ENCODE data around the gene BCL11B. TPM values are rescaled to one million over a fixed set of nuclear protein-coding genes. Genes with fewer than 3 reads are reported as not detected.

The BCL11B gene
- total and polyA plus RNA-seq, 2 experiments from 2014 or later = 0.04 to 2.8 TPM

- Histone ChIP-seq H3K9me3 (ENCODE audit: low read depth) (no peaks in the 10 kb centered on the region), H3K27ac (no peak overlapping the region), H3K36me3 (no peaks in the 10 kb centered on the region), H3K27me3 (peaks cover 35% of the 10 kb centered on the region), H3K4me3 (no peak overlapping the region), H3K4me1 (ENCODE audit: low read depth) (peaks cover 8% of the 10 kb centered on the region)
- DNase-seq (ENCODE audit: low read depth in 1 of 2, low spot score in 1 of 2) = no peak
- TF ChIP-seq CTCF (IDR thresholded peaks at IDR 0.05; ENCODE audit: low read depth, low read length) = no peak
Observed at GRCh38 chr14:99247101-99247729, 24.8 kb downstream of the BCL11B start.

DNA sequence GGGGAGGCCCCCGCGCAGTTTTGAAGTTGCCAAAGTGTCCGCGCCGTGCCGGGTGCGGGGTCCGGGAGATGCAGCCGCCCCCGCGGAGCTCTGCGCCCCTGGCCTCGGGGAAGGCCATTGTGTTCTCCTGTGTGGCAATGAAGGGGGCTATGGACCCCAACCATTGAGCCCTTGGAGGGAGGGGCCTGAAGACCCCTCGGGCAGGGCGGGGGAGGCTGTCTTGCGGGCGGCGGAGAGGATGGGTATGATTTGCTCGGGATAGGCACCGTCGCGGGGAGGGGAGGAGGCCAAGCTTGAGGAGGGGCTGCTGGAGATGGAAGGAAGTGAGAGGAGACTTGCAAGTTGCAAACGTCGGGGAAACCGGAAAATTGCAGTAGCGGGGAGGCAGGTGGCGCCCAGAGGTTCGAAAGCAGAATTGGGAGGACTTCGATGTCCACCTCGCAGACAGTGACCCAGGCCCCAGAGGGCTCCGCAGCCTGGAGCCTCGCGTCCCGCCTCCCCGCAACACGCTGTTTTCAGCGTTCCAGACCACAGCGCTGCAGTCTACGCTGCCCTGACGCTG is 25.4 kb downstream of the BCL11B start:
- no peak overlapping the region for H3K27ac ChIP-seq
- no peak for DNase-seq (ENCODE audit: low read depth in 1 of 2, low spot score in 1 of 2)
- H3K4me3 ChIP-seq = peak overlapping the region; percentile 33
- H3K4me1 ChIP-seq (ENCODE audit: low read depth) = peaks cover 10% of the 10 kb centered on the region
- H3K9me3 ChIP-seq (ENCODE audit: low read depth) = no peaks in the 10 kb centered on the region
- TF ChIP-seq CTCF (IDR thresholded peaks at IDR 0.05; ENCODE audit: low read depth, low read length) = no peak
- H3K36me3 ChIP-seq = no peaks in the 10 kb centered on the region
- H3K27me3 ChIP-seq = peaks cover 35% of the 10 kb centered on the region

DNA sequence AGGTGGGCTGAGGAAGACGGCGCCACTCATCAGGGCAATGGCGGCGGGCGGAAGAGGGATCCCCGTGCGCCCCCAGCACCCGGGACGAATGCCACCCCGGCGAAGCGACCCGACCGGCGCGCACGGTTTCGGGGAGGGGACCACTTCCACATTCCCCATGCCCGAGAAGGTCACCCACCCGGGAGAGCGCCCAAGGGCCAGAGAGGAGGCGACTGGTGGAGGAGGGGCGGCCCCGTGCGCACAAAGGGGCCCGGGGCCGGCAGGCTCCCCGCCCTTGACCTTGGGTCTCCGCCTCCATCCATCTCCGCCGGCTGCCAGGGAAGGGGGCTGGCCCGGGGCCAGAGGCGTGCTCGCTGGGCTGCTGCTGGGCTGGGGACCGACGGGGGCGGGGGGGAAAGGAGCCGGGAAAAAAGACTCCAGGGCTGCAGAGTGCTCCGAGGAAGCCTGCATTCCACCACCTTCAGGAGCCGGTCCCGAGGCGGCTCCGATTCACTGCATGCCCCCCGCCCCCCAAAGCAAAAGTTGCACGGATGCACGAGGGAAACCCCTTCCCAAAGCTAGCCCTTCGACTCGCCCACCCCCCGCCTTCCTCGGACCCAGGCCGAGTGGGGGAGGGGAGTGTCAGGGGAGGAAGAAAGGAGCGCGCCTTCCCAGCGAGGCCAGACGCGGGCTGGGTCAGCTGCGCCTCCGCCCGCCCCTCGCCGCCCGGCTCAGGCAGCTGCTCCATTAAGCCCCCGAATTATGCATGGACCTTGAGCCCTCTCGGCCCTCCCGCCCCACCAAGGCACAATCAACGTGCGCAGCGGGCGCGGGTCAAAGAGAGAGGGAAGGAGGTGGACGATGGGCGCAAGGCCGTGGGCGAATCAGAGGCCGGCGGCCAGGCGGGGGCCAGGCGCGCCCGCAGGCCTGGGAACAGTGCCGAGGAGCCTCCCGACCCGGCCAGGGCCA is 26.2 kb downstream of the BCL11B start:
- H3K9me3 ChIP-seq (ENCODE audit: low read depth) = no peaks in the 10 kb centered on the region
- no peaks in the 10 kb centered on the region for H3K36me3 ChIP-seq
- DNase-seq (ENCODE audit: low read depth in 1 of 2, low spot score in 1 of 2) = peak in 1 of 2 donors; percentile 81
- TF ChIP-seq CTCF (IDR thresholded peaks at IDR 0.05; ENCODE audit: low read depth, low read length) = no peak
- H3K27me3 ChIP-seq = peaks cover 35% of the 10 kb centered on the region
- H3K4me3 ChIP-seq = peak overlapping the region; percentile 33
- H3K4me1 ChIP-seq (ENCODE audit: low read depth) = peaks cover 14% of the 10 kb centered on the region
- no peak overlapping the region for H3K27ac ChIP-seq

- Histone ChIP-seq H3K27ac (no peak overlapping the region), H3K36me3 (no peaks in the 10 kb centered on the region), H3K4me3 (peak overlapping the region; percentile 33), H3K4me1 (ENCODE audit: low read depth) (peaks cover 14% of the 10 kb centered on the region), H3K27me3 (peaks cover 35% of the 10 kb centered on the region), H3K9me3 (ENCODE audit: low read depth) (no peaks in the 10 kb centered on the region)
- no peak for DNase-seq (ENCODE audit: low read depth in 1 of 2, low spot score in 1 of 2)
- no peak for TF ChIP-seq CTCF (IDR thresholded peaks at IDR 0.05; ENCODE audit: low read depth, low read length)
Observed at GRCh38 chr14:99244941-99245563, 26.9 kb downstream of the BCL11B start.

DNA sequence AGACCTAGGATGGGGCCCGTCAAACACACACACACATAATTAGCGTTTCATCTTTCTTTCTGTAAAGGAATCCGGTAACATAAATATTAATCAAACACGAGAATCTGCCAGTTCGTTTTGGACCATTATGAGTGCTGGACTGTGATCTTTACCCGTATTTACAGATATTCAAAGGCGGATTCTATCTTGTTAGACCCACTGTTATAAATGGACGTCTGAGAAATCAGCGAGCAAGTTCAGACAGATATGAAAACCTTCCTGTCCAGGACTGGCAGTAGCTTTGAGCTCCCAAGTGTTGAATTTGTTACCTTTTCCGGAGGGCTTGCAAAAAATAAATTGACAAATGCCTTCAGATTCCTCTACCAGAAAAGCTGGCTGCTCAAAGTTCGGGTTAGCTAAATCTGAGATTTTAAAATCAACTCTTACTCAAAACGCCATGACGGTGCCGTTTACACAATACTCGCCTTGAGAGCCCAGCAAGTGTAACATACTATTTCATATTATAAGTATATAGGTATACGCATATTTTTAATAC is 27.6 kb downstream of the BCL11B start:
- peaks cover 35% of the 10 kb centered on the region for H3K27me3 ChIP-seq
- no peaks in the 10 kb centered on the region for H3K36me3 ChIP-seq
- H3K27ac ChIP-seq = no peak overlapping the region
- H3K4me1 ChIP-seq (ENCODE audit: low read depth) = peaks cover 14% of the 10 kb centered on the region
- no peaks in the 10 kb centered on the region for H3K9me3 ChIP-seq (ENCODE audit: low read depth)
- DNase-seq (ENCODE audit: low read depth in 1 of 2, low spot score in 1 of 2) = no peak
- no peak for TF ChIP-seq CTCF (IDR thresholded peaks at IDR 0.05; ENCODE audit: low read depth, low read length)
- H3K4me3 ChIP-seq = no peak overlapping the region
